Cardiac muscle cell (in vitro differentiated cells and primary cell): ENCODE results near the gene AGPAT3. TPM values are rescaled to one million over a fixed set of nuclear protein-coding genes. Genes with fewer than 3 reads are reported as not detected.

Experiments used
- DNase-seq, 2 donors: peaks; one replicate each; pipeline versions ENCODE4 v3.0.0 to v3.0.0-alpha.2; 2010 to 2017; ENCODE audit warnings: low read depth in 1 of 2, low spot score in 1 of 2
- H3K27ac ChIP-seq: fragments of 200-600 bp; sonication (generic); 2 replicates; pipeline ENCODE4 v1.5.1; 2016
- H3K27me3 ChIP-seq: fragments of 200-600 bp; sonication (generic); 2 replicates; pipeline ENCODE4 v1.6.0; 2016; ENCODE audit warnings: control low read depth
- H3K36me3 ChIP-seq: fragments of 200-600 bp; sonication (generic); 2 replicates; pipeline ENCODE4 v1.5.1; 2016; ENCODE audit warnings: control low read depth
- H3K4me1 ChIP-seq: fragments of 200-600 bp; sonication (generic); 2 replicates; pipeline ENCODE4 v1.8.1; 2017; ENCODE audit warnings: low read depth, mild to moderate bottlenecking, mixed run types
- H3K4me3 ChIP-seq: fragments of 200-600 bp; sonication (generic); 2 replicates; pipeline ENCODE4 v1.5.1; 2016; ENCODE audit warnings: mild to moderate bottlenecking
- H3K9me3 ChIP-seq: fragments of 200-600 bp; sonication (generic); 2 replicates; pipeline ENCODE4 v1.5.1; 2017; ENCODE audit warnings: low read depth, mild to moderate bottlenecking, control low read depth
- polyA plus RNA-seq: library from polyadenylated mRNA; unstranded; fragments of >200 nt; fragmentation: Nextera tagmentation; extraction: Ambion mirVana; gene quantifications from 2 replicates; pipeline ENCODE4 v1.2.1, GENCODE V29; 2016
- total RNA-seq: library from RNA; depleted of rRNA; stranded (reverse); fragments of >200 nt; gene quantifications from 2 replicates; pipeline ENCODE4 v1.2.3, GENCODE V29; 2016
- TF ChIP-seq, protein P1 (sequence below): IDR thresholded peaks from 2 replicates; pipeline ENCODE4 v1.5.1; 2012; ENCODE audit warnings: low read depth, mild to moderate bottlenecking, low read length

AGPAT3 gene
- total and polyA plus RNA-seq, 2 experiments from 2014 or later: 12.4 to 23.6 TPM

DNA sequence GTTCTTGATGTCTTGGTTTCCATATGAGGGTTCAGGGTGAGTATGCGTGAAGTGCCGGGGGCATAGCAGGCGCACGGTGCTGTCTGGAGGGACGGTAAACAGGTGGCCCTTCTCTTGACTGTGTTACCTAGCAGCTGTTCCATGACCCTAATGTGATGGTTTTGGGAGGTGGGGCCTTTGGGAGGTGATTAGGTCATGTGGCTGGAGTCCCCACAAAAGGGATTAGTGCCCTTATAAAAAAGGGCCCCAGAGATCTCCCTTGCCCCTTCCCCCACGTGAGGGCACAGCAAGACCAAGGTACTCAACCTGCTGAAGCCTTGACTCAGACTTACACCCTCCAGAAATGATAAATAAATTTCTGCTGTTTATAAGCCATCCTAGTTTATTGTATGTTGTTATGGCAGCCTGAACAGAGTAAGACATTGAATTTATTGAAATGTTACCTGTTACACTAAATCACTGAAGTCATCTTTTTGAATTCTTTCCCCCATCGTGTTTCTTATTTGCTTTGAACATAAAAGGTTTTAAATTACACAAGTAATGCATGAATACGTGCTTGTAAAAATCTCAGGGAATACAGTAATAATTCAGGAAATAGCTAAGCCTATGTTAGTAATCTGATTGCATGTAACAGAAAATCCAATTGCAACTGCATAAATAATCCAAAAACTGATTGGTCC lies 162.7 kb downstream of the AGPAT3 start:
- TF ChIP-seq, protein P1, sequence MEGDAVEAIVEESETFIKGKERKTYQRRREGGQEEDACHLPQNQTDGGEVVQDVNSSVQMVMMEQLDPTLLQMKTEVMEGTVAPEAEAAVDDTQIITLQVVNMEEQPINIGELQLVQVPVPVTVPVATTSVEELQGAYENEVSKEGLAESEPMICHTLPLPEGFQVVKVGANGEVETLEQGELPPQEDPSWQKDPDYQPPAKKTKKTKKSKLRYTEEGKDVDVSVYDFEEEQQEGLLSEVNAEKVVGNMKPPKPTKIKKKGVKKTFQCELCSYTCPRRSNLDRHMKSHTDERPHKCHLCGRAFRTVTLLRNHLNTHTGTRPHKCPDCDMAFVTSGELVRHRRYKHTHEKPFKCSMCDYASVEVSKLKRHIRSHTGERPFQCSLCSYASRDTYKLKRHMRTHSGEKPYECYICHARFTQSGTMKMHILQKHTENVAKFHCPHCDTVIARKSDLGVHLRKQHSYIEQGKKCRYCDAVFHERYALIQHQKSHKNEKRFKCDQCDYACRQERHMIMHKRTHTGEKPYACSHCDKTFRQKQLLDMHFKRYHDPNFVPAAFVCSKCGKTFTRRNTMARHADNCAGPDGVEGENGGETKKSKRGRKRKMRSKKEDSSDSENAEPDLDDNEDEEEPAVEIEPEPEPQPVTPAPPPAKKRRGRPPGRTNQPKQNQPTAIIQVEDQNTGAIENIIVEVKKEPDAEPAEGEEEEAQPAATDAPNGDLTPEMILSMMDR: no peak
- no peaks in the 10 kb centered on the region for H3K27me3 ChIP-seq
- no peaks in the 10 kb centered on the region for H3K36me3 ChIP-seq
- peaks cover 10% of the 10 kb centered on the region for H3K4me1 ChIP-seq
- H3K4me3 ChIP-seq: no peak overlapping the region
- no peak overlapping the region for H3K27ac ChIP-seq
- no peaks in the 10 kb centered on the region for H3K9me3 ChIP-seq
- no peak for DNase-seq

DNA sequence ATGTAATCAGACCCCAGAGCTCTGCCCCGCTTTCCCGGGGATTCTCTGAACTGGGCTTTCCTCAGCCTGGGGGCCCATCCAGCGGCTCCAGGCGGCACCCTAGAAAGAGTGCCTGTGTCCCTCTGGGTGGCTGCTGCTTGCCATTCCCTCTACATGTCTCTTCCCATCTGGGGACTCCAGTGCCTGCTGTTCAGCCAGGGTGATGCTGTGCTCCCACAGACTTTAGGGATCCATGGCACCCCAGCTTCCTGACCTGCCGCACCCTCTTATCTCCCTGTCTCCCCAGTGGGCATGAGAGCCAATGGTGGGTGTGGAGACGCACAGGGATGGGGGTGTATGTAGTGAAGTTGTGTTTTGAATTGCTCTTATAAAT lies 163.2 kb downstream of the AGPAT3 start:
- peaks cover 10% of the 10 kb centered on the region for H3K4me1 ChIP-seq
- H3K4me3 ChIP-seq: no peak overlapping the region
- H3K27me3 ChIP-seq: no peaks in the 10 kb centered on the region
- TF ChIP-seq, protein P1: no peak
- no peak overlapping the region for H3K27ac ChIP-seq
- H3K9me3 ChIP-seq: no peaks in the 10 kb centered on the region
- no peaks in the 10 kb centered on the region for H3K36me3 ChIP-seq
- no peak for DNase-seq

DNA sequence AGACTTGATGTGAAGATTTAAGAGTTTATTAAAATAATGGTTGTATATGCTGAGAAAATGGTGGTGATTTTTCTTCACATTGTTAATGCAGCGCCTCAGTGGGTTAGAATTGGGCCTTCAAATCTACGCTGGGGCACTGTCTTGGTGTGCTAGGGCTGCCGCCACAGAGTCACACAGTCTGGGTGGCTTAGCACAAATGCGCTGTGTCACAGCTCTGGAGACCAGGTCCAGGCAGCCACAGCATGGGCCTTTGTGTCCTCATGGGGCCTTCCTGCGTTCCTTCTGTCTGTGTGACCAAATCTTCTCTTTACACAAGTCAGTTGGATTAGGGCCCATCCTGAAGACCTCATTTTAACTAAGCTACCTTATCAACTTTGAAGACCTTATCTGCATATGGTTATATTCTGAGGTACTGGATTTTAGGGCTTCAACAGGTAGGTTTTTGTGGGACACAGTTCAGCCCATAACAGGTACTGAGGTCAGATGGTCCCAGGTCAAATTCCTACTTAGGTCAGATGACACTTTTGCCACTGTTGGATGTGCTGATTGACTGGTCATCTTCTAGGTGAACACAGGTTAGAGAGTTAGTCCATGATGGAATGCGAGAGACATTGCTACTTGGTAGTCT lies 164.6 kb downstream of the AGPAT3 start:
- Histone ChIP-seq H3K27ac (no peak overlapping the region), H3K4me1 (peaks cover 10% of the 10 kb centered on the region), H3K9me3 (no peaks in the 10 kb centered on the region), H3K36me3 (no peaks in the 10 kb centered on the region), H3K4me3 (no peak overlapping the region), H3K27me3 (no peaks in the 10 kb centered on the region)
- TF ChIP-seq, protein P1: no peak
- DNase-seq: no peak

DNA sequence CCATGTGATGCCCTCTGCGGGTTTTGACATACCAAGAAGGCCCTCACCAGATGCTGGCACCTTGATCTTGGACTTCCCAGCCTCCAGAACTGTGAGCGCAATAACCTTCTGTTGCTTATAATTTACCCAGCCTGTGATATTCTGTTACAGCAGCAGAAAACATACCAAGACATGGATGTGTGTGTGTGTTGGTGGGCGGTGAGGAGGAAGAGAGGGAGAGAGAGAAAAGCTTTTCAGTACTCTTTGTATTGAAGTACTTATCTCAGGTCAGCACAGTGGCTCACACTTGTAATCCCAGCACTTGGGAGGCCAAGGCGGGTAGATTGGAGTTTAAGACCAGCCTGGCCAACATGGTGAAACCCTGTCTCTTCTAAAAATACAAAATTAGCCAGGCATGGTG lies 170.2 kb downstream of the AGPAT3 start:
- Histone ChIP-seq H3K9me3 (no peaks in the 10 kb centered on the region), H3K27ac (no peak overlapping the region), H3K27me3 (no peaks in the 10 kb centered on the region), H3K4me1 (no peaks in the 10 kb centered on the region), H3K36me3 (peaks cover 8% of the 10 kb centered on the region), H3K4me3 (no peak overlapping the region)
- TF ChIP-seq, protein P1: no peak
- no peak for DNase-seq

Other genes with a start within 250 kb of the AGPAT3 start
- 1.2 and 3.6 TPM in 2 replicates for gene HSF2BP, start 205.7 kb upstream of the AGPAT3 start, total RNA-seq
- gene HSF2BP, start 205.7 kb upstream of the AGPAT3 start, polyA plus RNA-seq: 0.22 and 1.8 TPM in 2 replicates
- gene RRP1B, start 205.7 kb upstream of the AGPAT3 start, total RNA-seq: 16.9 and 25.5 TPM in 2 replicates
- gene RRP1B, start 205.7 kb upstream of the AGPAT3 start, polyA plus RNA-seq: 13.6 and 14.8 TPM in 2 replicates
- 74.4 and 76.2 TPM in 2 replicates for gene PDXK, start 146.1 kb upstream of the AGPAT3 start, total RNA-seq
- gene PDXK, start 146.1 kb upstream of the AGPAT3 start, polyA plus RNA-seq: 82.4 and 103 TPM in 2 replicates
- 9.8 and 17.3 TPM in 2 replicates for gene CSTB, start 88.9 kb upstream of the AGPAT3 start, total RNA-seq
- 58.4 and 83.3 TPM in 2 replicates for gene CSTB, start 88.9 kb upstream of the AGPAT3 start, polyA plus RNA-seq
- gene RRP1, start 75.6 kb upstream of the AGPAT3 start, total RNA-seq: 14.4 and 20.1 TPM in 2 replicates
- 27.8 and 32.6 TPM in 2 replicates for gene RRP1, start 75.6 kb upstream of the AGPAT3 start, polyA plus RNA-seq
- 12.6 and 14.5 TPM in 2 replicates for gene TRAPPC10, start 147.1 kb downstream of the AGPAT3 start, total RNA-seq
- 6.5 and 7.9 TPM in 2 replicates for gene TRAPPC10, start 147.1 kb downstream of the AGPAT3 start, polyA plus RNA-seq
- 1.1 and 1.4 TPM in 2 replicates for gene PWP2, start 242.2 kb downstream of the AGPAT3 start, total RNA-seq
- 0.99 and 2.1 TPM in 2 replicates for gene PWP2, start 242.2 kb downstream of the AGPAT3 start, polyA plus RNA-seq